Breast epithelium (tissue), 4 donors: ENCODE data around the gene LIN28B. TPM values are rescaled to one million over a fixed set of nuclear protein-coding genes. Genes with fewer than 3 reads are reported as not detected.

Experiments
- DNase-seq, 2 donors: peaks; one replicate each; pipeline ENCODE4 v3.0.0-alpha.2; 2019; ENCODE audit warnings: low spot score in 2 of 2
- H3K27ac ChIP-seq, 2 donors: fragments of 200-600 bp; sonication (generic) in 1 of 2; one replicate each; pipeline ENCODE4 v1.5.1; 2016 to 2019; ENCODE audit warnings: mild to moderate bottlenecking in 1 of 2
- H3K27me3 ChIP-seq, 2 donors: fragments of 200-600 bp; sonication (generic) in 1 of 2; one replicate each; pipeline versions ENCODE4 v1.5.1 to v1.6.0; 2017 to 2019; ENCODE audit warnings: control low read depth in 1 of 2, mild to moderate bottlenecking in 1 of 2
- H3K36me3 ChIP-seq: fragments of 200-600 bp; one replicate; pipeline ENCODE4 v1.5.1; 2019
- H3K4me1 ChIP-seq, 2 donors: fragments of 200-600 bp; sonication (generic); one replicate each; pipeline ENCODE4 v1.5.1; 2016 to 2019; ENCODE audit warnings: control low read depth in 1 of 2
- H3K4me3 ChIP-seq, 3 donors: fragments of 200-600 bp; sonication (generic); 1 replicate in 2 of 3; 2 replicates in 1 of 3; pipeline ENCODE4 v1.5.1; 2016 to 2019; ENCODE audit warnings: mild to moderate bottlenecking in 3 of 3, moderate library complexity in 2 of 3
- H3K9me3 ChIP-seq, 2 donors: fragments of 200-600 bp; sonication (generic) in 1 of 2; one replicate each; pipeline ENCODE4 v1.5.1; 2016 to 2019; ENCODE audit warnings: control low read depth in 1 of 2
- CTCF ChIP-seq, 3 donors: fragments of 450-650 bp; IDR thresholded peaks; one replicate each; pipeline ENCODE4 v1.5.1; 2016 to 2017; ENCODE audit warnings: antibody characterized with exemption in 3 of 3, mild to moderate bottlenecking in 3 of 3, moderate library complexity in 3 of 3
- POLR2A ChIP-seq: fragments of 450-650 bp; IDR thresholded peaks from one replicate; pipeline ENCODE4 v1.6.1; 2016; ENCODE audit warnings: antibody characterized with exemption, mild to moderate bottlenecking, moderate library complexity
- POLR2AphosphoS5 ChIP-seq, 3 donors: sonication (generic); formaldehyde crosslinking; IDR thresholded peaks; one replicate each; pipeline ENCODE4 v1.6.1; 2017; ENCODE audit warnings: antibody characterized with exemption in 3 of 3
- intact Hi-C: fragments of 100-400 bp; cut with DNase I; formaldehyde crosslinking; loops from one replicate; pipeline ENCODE4 v1.15.1; 2023; ENCODE audit warnings: low total_unique reads
- total RNA-seq, 3 donors: library from RNA; depleted of rRNA; stranded (reverse); fragments of >200 nt; gene quantifications; one replicate each; pipeline ENCODE4 v1.1.0, GENCODE V29; 2016

The LIN28B gene
- total RNA-seq, 3 donors from 2014 or later: not detected

- Histone ChIP-seq H3K27ac (no peak overlapping the region), H3K4me3 (no peak overlapping the region), H3K36me3 (no peaks in the 10 kb centered on the region), H3K27me3 (no peaks in the 10 kb centered on the region), H3K9me3 (no peaks in the 10 kb centered on the region), H3K4me1 (no peaks in the 10 kb centered on the region)
- TF ChIP-seq CTCF (IDR thresholded peaks at IDR 0.05) (no peak), POLR2A (no peak), POLR2AphosphoS5 (IDR thresholded peaks at IDR 0.05) (no peak)
- intact Hi-C loops: no loop called here
- DNase-seq: no peak
Observed at GRCh38 chr6:105038259-105038658, 81.4 kb downstream of the LIN28B start.

GRCh38 chr6:105041880-105042279 lies 85.0 kb downstream of the LIN28B start:
- Histone ChIP-seq H3K27me3 (no peaks in the 10 kb centered on the region), H3K4me3 (no peak overlapping the region), H3K36me3 (no peaks in the 10 kb centered on the region), H3K4me1 (no peaks in the 10 kb centered on the region), H3K9me3 (no peaks in the 10 kb centered on the region), H3K27ac (no peak overlapping the region)
- no peak for TF ChIP-seq CTCF (IDR thresholded peaks at IDR 0.05)
- no peak for TF ChIP-seq POLR2AphosphoS5 (IDR thresholded peaks at IDR 0.05)
- TF ChIP-seq POLR2A: no peak
- no peak for DNase-seq
- intact Hi-C loops: no loop called here

GRCh38 chr6:105042648-105043047 lies 85.7 kb downstream of the LIN28B start:
- no peaks in the 10 kb centered on the region for H3K9me3 ChIP-seq
- no peaks in the 10 kb centered on the region for H3K4me1 ChIP-seq
- TF ChIP-seq POLR2AphosphoS5 (IDR thresholded peaks at IDR 0.05) (no peak), CTCF (IDR thresholded peaks at IDR 0.05) (no peak), POLR2A (no peak)
- H3K4me3 ChIP-seq: no peak overlapping the region
- H3K27me3 ChIP-seq: no peaks in the 10 kb centered on the region
- no peak overlapping the region for H3K27ac ChIP-seq
- DNase-seq: no peak
- intact Hi-C loops: no loop called here
- H3K36me3 ChIP-seq: no peaks in the 10 kb centered on the region

- Histone ChIP-seq H3K4me3 (no peak overlapping the region), H3K4me1 (no peaks in the 10 kb centered on the region)
- intact Hi-C loops: no loop called here
Observed at GRCh38 chr6:105043979-105044378, 87.1 kb downstream of the LIN28B start.

GRCh38 chr6:105045526-105045925 lies 88.6 kb downstream of the LIN28B start:
- Histone ChIP-seq H3K36me3 (no peaks in the 10 kb centered on the region), H3K27me3 (no peaks in the 10 kb centered on the region), H3K9me3 (no peaks in the 10 kb centered on the region), H3K4me3 (no peak overlapping the region), H3K27ac (no peak overlapping the region), H3K4me1 (no peaks in the 10 kb centered on the region)
- intact Hi-C loops: no loop called here
- DNase-seq: no peak
- TF ChIP-seq CTCF (IDR thresholded peaks at IDR 0.05) (no peak), POLR2A (no peak), POLR2AphosphoS5 (IDR thresholded peaks at IDR 0.05) (no peak)

More at GRCh38 chr6:105043979-105044378, 87.1 kb downstream of the LIN28B start:
- no peaks in the 10 kb centered on the region for H3K27me3 ChIP-seq
- no peaks in the 10 kb centered on the region for H3K36me3 ChIP-seq
- DNase-seq: no peak
- TF ChIP-seq POLR2A (no peak), CTCF (IDR thresholded peaks at IDR 0.05) (no peak), POLR2AphosphoS5 (IDR thresholded peaks at IDR 0.05) (no peak)
- H3K9me3 ChIP-seq: no peaks in the 10 kb centered on the region
- no peak overlapping the region for H3K27ac ChIP-seq
